HepG2 (cell line): ENCODE results near the gene JSRP1. TPM values are rescaled to one million over a fixed set of nuclear protein-coding genes. Genes with fewer than 3 reads are reported as not detected.

Experiments used
- E2F1 ChIP-seq: sonication (generic); formaldehyde crosslinking; IDR thresholded peaks from 2 replicates; pipeline ENCODE4 v1.5.0; 2020; ENCODE audit warnings: missing genetic modification reagents
- FOXO4 ChIP-seq: sonication (generic); formaldehyde crosslinking; conservative IDR thresholded peaks from 2 replicates; pipeline ENCODE4 v1.8.1; 2023; ENCODE audit warnings: missing genetic modification reagents
- FUBP1 ChIP-seq: sonication (generic); formaldehyde crosslinking; IDR thresholded peaks from 2 replicates; pipeline ENCODE4 v1.5.1; 2020; ENCODE audit warnings: missing genetic modification reagents, mild to moderate bottlenecking, borderline replicate concordance
- GABPB1 ChIP-seq: IDR thresholded peaks from 2 replicates; pipeline ENCODE4 v1.6.1; 2016; ENCODE audit warnings: mild to moderate bottlenecking, missing genetic modification reagents, moderate library complexity, missing compliant biosample characterization
- GATA4 ChIP-seq: sonication (generic); IDR thresholded peaks from 2 replicates; pipeline ENCODE4 v1.6.1; 2016; ENCODE audit warnings: antibody characterized with exemption, low read depth, borderline replicate concordance
- MXI1 ChIP-seq: IDR thresholded peaks from 3 replicates; pipeline ENCODE4 v1.6.1; 2012; ENCODE audit warnings: low read depth, low read length, inconsistent platforms, borderline replicate concordance
- PAX8 ChIP-seq: sonication (generic); formaldehyde crosslinking; IDR thresholded peaks from 2 replicates; pipeline ENCODE4 v1.8.0; 2022; ENCODE audit warnings: mild to moderate bottlenecking, missing genetic modification reagents, borderline replicate concordance
- PRPF4 ChIP-seq: fragments of 200-400 bp; formaldehyde crosslinking; IDR thresholded peaks from 2 replicates; pipeline ENCODE4 v1.6.1; 2016; ENCODE audit warnings: low read length, low read depth; ENCODE audit not compliant: poor library complexity, severe bottlenecking
- RAD51 ChIP-seq: fragments of 450-650 bp; IDR thresholded peaks from 2 replicates; pipeline ENCODE4 v1.6.1; 2016; ENCODE audit warnings: borderline replicate concordance
- TIGD3 ChIP-seq: sonication (generic); formaldehyde crosslinking; IDR thresholded peaks from 2 replicates; pipeline ENCODE4 v1.5.1; 2020; ENCODE audit warnings: mild to moderate bottlenecking, missing genetic modification reagents, borderline replicate concordance
- ZBTB33 ChIP-seq: sonication (generic); formaldehyde crosslinking; IDR thresholded peaks from 2 replicates; pipeline ENCODE4 v1.4.0; 2020; ENCODE audit warnings: missing genetic modification reagents
- ZBTB44 ChIP-seq: sonication (generic); formaldehyde crosslinking; IDR thresholded peaks from 2 replicates; pipeline ENCODE4 v1.4.0; 2020; ENCODE audit warnings: missing genetic modification reagents
- ZC3H4 ChIP-seq: sonication (generic); formaldehyde crosslinking; IDR thresholded peaks from 2 replicates; pipeline ENCODE4 v1.4.0; 2020; ENCODE audit warnings: missing genetic modification reagents, borderline replicate concordance
- ZNF12 ChIP-seq: sonication (generic); formaldehyde crosslinking; IDR thresholded peaks from 2 replicates; pipeline ENCODE4 v1.5.0; 2020; ENCODE audit warnings: missing genetic modification reagents
- ZNF143 ChIP-seq: sonication (generic); formaldehyde crosslinking; IDR thresholded peaks from 2 replicates; pipeline ENCODE4 v1.4.0; 2020; ENCODE audit warnings: missing genetic modification reagents
- ZNF414 ChIP-seq: sonication (generic); formaldehyde crosslinking; IDR thresholded peaks from 2 replicates; pipeline ENCODE4 v1.5.0; 2020; ENCODE audit warnings: missing genetic modification reagents
- ZNF782 ChIP-seq: sonication (generic); formaldehyde crosslinking; IDR thresholded peaks from 2 replicates; pipeline ENCODE4 v1.4.0; 2020; ENCODE audit warnings: missing genetic modification reagents, mild to moderate bottlenecking, borderline replicate concordance
- polyA plus RNA-seq, 8 experiments: library from polyadenylated mRNA; depleted of rRNA in 3 of 8; stranded (reverse) in 7 of 8; unstranded in 1 of 8; fragments of >200 nt; fragmentation: Illumina TruSeq in 4 of 8; extraction: Trizol in 4 of 8; gene quantifications; 2 replicates each; pipeline versions ENCODE4 v1.2.1 to v1.2.3, GENCODE V29; 2011 to 2016; ENCODE audit warnings: low read depth in 4 of 8, missing spikeins in 1 of 8, mixed read lengths in 1 of 8; ENCODE audit not compliant: insufficient read depth in 1 of 8
- total RNA-seq, 5 experiments: library from RNA; depleted of rRNA; stranded (reverse); fragments of >200 nt; fragmentation: Illumina TruSeq; extraction: Trizol; gene quantifications; 2 replicates each; pipeline ENCODE4 v1.2.3, GENCODE V29; 2016; ENCODE audit warnings: low read depth in 1 of 5

Gene JSRP1
- total and polyA plus RNA-seq, 2 of the 13 experiments (the other 11 are each of a cell fraction or from before 2014, with no cell fraction given), result 0.16 to 0.38 TPM

- TF ChIP-seq ZBTB44 (CRISPR knock-in tag) (peak; percentile 59; the same call in 1 of the 2 replicates), FOXO4 (CRISPR knock-in tag) (peak; percentile 96), TIGD3 (CRISPR knock-in tag) (peak; percentile 96; the same call in 1 of the 2 replicates), GATA4 (peak; percentile 67), ZBTB33 (peak; percentile 57), ZNF782 (peak; percentile 88), FUBP1 (CRISPR knock-in tag) (no peak), E2F1 (peak; percentile 95), ZNF414 (CRISPR knock-in tag) (peak; percentile 93), ZNF143 (CRISPR knock-in tag) (peak; percentile 23; the same call in 1 of the 2 replicates), GABPB1 (peak; percentile 98), PAX8 (CRISPR knock-in tag) (peak; percentile 91; the same call in 1 of the 2 replicates), ZC3H4 (CRISPR knock-in tag) (peak; percentile 53; the same call in 1 of the 2 replicates), ZNF12 (CRISPR knock-in tag) (peak; percentile 10; the same call in 1 of the 2 replicates), PRPF4 (no peak), RAD51 (no peak), MXI1 (peak; percentile 100)
These were observed 19.7 kb downstream of the JSRP1 start, which contains the start of the genes PLEKHJ1 and SF3A2 (continued) for GRCh38 chr19:2236314-2237050.
